Keratinocyte (primary cell): ENCODE results near the gene MYB.

ENCODE experiments used
- CTCF ChIP-seq, 3 experiments: IDR thresholded peaks in 1 of 3; conservative IDR thresholded peaks in 1 of 3; optimal IDR thresholded peaks in 1 of 3; 2 replicates in 2 of 3; 3 replicates in 1 of 3; pipeline versions ENCODE3 to v1.5.1; 2011; ENCODE audit warnings: low read length in 3 of 3, mild to moderate bottlenecking in 3 of 3, moderate library complexity in 2 of 3, control low read depth in 1 of 3, inconsistent platforms in 1 of 3; ENCODE audit not compliant: insufficient read depth in 2 of 3; ENCODE audit errors: extremely low read depth in 1 of 3
- EZH2 ChIP-seq: IDR thresholded peaks from one replicate; pipeline ENCODE4 v1.6.1; 2012; ENCODE audit warnings: inconsistent platforms, mild to moderate bottlenecking, low read length, moderate library complexity

GRCh38 chr6:135161411-135162395 lies 19.4 kb upstream of the MYB start:
- TF ChIP-seq EZH2 (no peak), CTCF (optimal IDR thresholded peaks at IDR 0.05 in 1 of 3, IDR thresholded peaks at IDR 0.05 in 1 of 3, conservative IDR thresholded peaks at IDR 0.05 in 1 of 3; ENCODE audit: extremely low read depth in 1 of 3, insufficient read depth in 2 of 3, low read length in 3 of 3) (no peak)
